Osteoblast (primary cell): Measurements from ENCODE around the gene TCFL5. TPM values are rescaled to one million over a fixed set of nuclear protein-coding genes. Genes with fewer than 3 reads are reported as not detected.

Experiments
- DNase-seq: peaks from one replicate; pipeline ENCODE4 v3.0.0; 2011; ENCODE audit warnings: low spot score, mixed read lengths; ENCODE audit not compliant: insufficient read length; ENCODE audit errors: missing footprints
- H2AFZ ChIP-seq: 2 replicates; pipeline ENCODE4 v1.6.0; 2011; ENCODE audit warnings: mild to moderate bottlenecking, low read length
- H3K27ac ChIP-seq: 2 replicates; pipeline ENCODE4 v1.5.1; 2011; ENCODE audit warnings: mild to moderate bottlenecking, low read depth, low read length, moderate library complexity
- H3K27me3 ChIP-seq: 2 replicates; pipeline ENCODE4 v1.6.0; 2012; ENCODE audit warnings: mild to moderate bottlenecking, control low read depth, inconsistent platforms, low read length, moderate library complexity; ENCODE audit not compliant: insufficient read depth
- H3K36me3 ChIP-seq: 2 replicates; pipeline ENCODE4 v1.5.1; 2011; ENCODE audit warnings: mild to moderate bottlenecking, low read length, control low read depth, moderate library complexity; ENCODE audit not compliant: insufficient read depth
- H3K4me1 ChIP-seq: 2 replicates; pipeline ENCODE4 v1.5.1; 2011; ENCODE audit warnings: mild to moderate bottlenecking, low read length, control low read depth, moderate library complexity; ENCODE audit not compliant: insufficient read depth
- H3K4me2 ChIP-seq: 2 replicates; pipeline ENCODE4 v1.6.0; 2011; ENCODE audit warnings: mild to moderate bottlenecking, low read length; ENCODE audit not compliant: insufficient read depth
- H3K4me3 ChIP-seq: fragments of 200-600 bp; sonication (generic); 3 replicates; pipeline ENCODE4 v1.5.1; 2012; ENCODE audit warnings: mild to moderate bottlenecking, low read length, inconsistent platforms; ENCODE audit not compliant: insufficient read depth
- H3K79me2 ChIP-seq: 2 replicates; pipeline ENCODE4 v1.6.0; 2012; ENCODE audit warnings: mild to moderate bottlenecking, low read length, control low read depth, inconsistent platforms; ENCODE audit not compliant: insufficient read depth
- H3K9me3 ChIP-seq: 2 replicates; pipeline ENCODE4 v1.5.1; 2011; ENCODE audit warnings: low read depth, low read length, control low read depth
- H4K20me1 ChIP-seq: 2 replicates; pipeline ENCODE4 v1.6.0; 2012; ENCODE audit warnings: mild to moderate bottlenecking, low read length, control low read depth; ENCODE audit not compliant: insufficient read depth
- CTCF ChIP-seq: IDR thresholded peaks from 2 replicates; pipeline ENCODE4 v1.5.1; 2011; ENCODE audit warnings: mild to moderate bottlenecking, low read depth, low read length, moderate library complexity; ENCODE audit errors: extremely low read depth
- total RNA-seq: library from RNA; depleted of rRNA; stranded (reverse); fragments of >200 nt; gene quantifications from 2 replicates; pipeline ENCODE4 v1.2.3, GENCODE V29; 2012

The TCFL5 gene
- total RNA-seq, 1 donor: 13.0 TPM

DNA sequence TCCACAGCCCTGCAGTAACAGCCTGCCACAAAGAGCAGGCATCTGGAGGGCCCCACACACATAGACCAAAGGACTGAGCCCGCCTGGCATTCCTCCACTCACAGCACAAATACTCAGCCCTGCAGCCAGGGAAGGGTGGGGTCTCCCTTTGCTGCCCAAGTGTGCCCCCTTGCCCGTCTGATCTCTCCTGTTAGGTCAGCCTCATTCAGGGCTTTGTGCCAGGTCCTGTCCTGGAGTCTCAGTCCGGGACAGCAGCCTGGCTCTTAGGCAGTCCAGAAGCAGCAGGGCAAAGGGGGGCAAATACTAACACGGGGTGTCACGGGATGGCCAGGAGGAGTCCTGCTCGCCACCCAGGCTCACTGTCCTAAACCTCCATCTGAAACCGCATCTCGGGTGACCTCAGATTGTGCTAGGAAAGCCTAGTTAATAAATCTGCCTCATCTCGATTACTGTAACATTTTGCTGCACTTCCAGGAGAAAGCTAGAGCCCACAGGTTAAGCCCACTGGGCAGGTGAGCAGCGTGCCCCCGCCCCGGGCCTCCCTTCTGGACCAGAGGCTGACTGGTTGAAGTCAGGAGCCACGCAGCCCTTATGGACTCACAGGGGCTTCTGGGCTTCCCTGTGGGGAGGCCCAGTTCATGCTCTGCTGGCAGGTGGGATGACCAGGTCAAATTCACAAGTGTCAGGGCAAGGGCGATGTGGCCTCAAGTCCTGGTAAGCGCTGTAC, 60.2 kb downstream of the TCFL5 start:
- peaks cover 21% of the 10 kb centered on the region for H3K36me3 ChIP-seq
- DNase-seq: no peak
- H3K27me3 ChIP-seq: no peaks in the 10 kb centered on the region
- peaks cover 20% of the 10 kb centered on the region for H3K79me2 ChIP-seq
- no peak overlapping the region for H3K4me3 ChIP-seq
- H3K4me2 ChIP-seq: no peak overlapping the region
- H4K20me1 ChIP-seq: peaks cover 19% of the 10 kb centered on the region
- no peak overlapping the region for H3K27ac ChIP-seq
- H3K4me1 ChIP-seq: peaks cover 15% of the 10 kb centered on the region
- no peak overlapping the region for H2AFZ ChIP-seq
- no peaks in the 10 kb centered on the region for H3K9me3 ChIP-seq
- TF ChIP-seq CTCF: no peak

DNA sequence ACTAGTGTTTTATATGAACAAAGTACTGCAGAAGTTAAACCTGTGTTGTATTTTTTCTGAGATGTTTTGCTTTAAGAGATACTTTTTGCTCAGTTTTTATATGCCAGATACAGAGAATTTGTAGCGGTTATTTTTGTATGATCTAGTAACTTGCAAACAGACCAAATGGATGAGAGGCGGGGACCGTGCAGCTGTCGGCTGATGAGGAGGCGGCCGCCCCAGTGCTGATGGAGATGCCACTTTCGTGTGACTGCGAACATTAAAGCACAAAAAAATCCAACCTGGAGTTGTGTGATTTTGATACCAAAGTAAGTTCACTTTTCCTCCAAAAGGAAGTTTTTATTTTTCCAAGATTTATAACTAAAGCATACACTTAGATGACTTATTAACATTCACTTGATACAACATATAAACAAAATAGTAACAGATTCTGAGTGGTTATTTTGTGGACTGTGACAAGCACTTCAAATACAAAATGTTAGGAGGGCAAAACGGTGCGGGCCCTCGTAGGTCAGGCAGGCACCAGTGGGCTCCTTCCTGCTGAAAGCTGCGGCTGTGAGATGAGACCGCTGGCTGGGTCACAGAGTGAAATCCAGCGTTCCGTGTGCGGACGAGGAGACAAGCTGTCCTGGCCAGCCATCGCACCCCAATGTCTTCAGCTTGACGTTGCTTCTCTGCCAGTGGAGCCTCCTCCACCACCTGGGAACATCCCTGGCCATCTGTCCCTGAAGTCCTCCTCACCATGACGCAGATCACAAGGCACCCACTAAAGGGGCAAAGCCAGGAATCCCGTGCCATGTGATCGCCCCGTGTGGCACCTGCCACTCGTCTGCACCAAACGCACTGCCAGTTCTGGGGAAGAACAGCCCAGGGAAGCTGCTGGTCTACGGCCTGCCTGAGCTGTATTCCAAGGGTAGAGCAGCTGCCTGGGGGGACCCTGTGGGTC, 61.0 kb downstream of the TCFL5 start:
- no peaks in the 10 kb centered on the region for H3K9me3 ChIP-seq
- no peak for DNase-seq
- H3K4me3 ChIP-seq: no peak overlapping the region
- no peak overlapping the region for H3K27ac ChIP-seq
- no peaks in the 10 kb centered on the region for H3K27me3 ChIP-seq
- H2AFZ ChIP-seq: no peak overlapping the region
- H3K36me3 ChIP-seq: peaks cover 21% of the 10 kb centered on the region
- peaks cover 11% of the 10 kb centered on the region for H4K20me1 ChIP-seq
- peaks cover 12% of the 10 kb centered on the region for H3K79me2 ChIP-seq
- no peak for TF ChIP-seq CTCF
- peaks cover 7% of the 10 kb centered on the region for H3K4me1 ChIP-seq
- H3K4me2 ChIP-seq: no peak overlapping the region

- Histone ChIP-seq H3K27ac (no peak overlapping the region), H3K79me2 (peaks cover 8% of the 10 kb centered on the region), H3K9me3 (no peaks in the 10 kb centered on the region), H3K4me3 (no peak overlapping the region), H3K4me1 (peaks cover 6% of the 10 kb centered on the region), H3K4me2 (no peak overlapping the region), H4K20me1 (peaks cover 8% of the 10 kb centered on the region), H3K27me3 (no peaks in the 10 kb centered on the region), H3K36me3 (peaks cover 21% of the 10 kb centered on the region), H2AFZ (no peak overlapping the region)
- DNase-seq: no peak
- no peak for TF ChIP-seq CTCF
These were observed 61.7 kb downstream of the TCFL5 start for GRCh38 chr20:62799873-62800272.

DNA sequence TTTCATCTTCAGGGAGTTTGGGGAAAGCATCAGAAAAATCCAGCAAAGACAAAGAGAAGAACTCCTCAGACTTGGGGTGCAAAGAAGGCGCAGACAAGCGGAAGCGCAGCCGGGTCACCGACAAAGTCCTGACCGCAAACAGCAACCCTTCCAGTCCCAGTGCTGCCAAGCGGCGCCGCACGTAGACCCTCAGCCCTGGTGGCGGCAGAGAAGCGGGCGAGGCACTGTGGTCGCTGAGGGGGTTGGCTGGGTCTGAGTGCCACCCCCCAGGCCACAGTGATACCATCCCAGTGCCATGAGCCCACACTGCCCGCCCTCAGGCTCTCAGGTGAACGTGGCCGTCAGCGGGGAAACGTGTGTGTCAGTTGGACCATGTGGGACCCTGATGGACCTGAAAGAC, 62.2 kb downstream of the TCFL5 start:
- H3K27me3 ChIP-seq: no peaks in the 10 kb centered on the region
- no peak overlapping the region for H3K4me2 ChIP-seq
- H3K27ac ChIP-seq: no peak overlapping the region
- H4K20me1 ChIP-seq: peaks cover 8% of the 10 kb centered on the region
- no peak for TF ChIP-seq CTCF
- H3K9me3 ChIP-seq: no peaks in the 10 kb centered on the region
- peaks cover 21% of the 10 kb centered on the region for H3K36me3 ChIP-seq
- peaks cover 8% of the 10 kb centered on the region for H3K79me2 ChIP-seq
- H3K4me1 ChIP-seq: peaks cover 6% of the 10 kb centered on the region
- no peak for DNase-seq
- no peak overlapping the region for H3K4me3 ChIP-seq
- H2AFZ ChIP-seq: no peak overlapping the region
